ENCODE data around the gene ZCCHC17.

Gene ZCCHC17

DNA sequence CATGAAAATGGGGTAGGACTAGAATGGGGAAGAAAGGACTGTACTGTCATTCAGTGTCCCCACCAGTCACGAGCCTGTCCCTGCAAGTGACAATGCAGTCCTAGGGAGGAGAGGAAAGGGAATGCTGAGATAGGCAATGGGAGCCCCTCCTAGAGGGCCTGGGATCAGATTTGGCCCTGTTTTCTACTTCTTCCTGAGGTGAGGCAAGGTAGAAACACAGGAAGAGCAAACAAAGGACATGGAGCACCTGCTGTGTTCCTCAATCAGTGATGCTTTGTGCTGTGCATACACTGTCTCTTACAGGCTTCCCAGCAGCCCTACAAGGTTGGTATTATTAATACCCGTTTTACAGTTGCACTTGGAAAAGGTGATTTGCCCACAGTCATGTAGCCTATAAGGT lies 70.0 kb downstream of the ZCCHC17 start:
- no peak for FAIRE-seq
- no peak for DNase-seq (ENCODE audit: extremely low spot score, insufficient read length, low read depth)

GRCh38 chr1:31368611-31369107 lies 71.8 kb downstream of the ZCCHC17 start:
- FAIRE-seq (no peak), DNase-seq (ENCODE audit: extremely low spot score, insufficient read length, low read depth) (no peak)

DNA sequence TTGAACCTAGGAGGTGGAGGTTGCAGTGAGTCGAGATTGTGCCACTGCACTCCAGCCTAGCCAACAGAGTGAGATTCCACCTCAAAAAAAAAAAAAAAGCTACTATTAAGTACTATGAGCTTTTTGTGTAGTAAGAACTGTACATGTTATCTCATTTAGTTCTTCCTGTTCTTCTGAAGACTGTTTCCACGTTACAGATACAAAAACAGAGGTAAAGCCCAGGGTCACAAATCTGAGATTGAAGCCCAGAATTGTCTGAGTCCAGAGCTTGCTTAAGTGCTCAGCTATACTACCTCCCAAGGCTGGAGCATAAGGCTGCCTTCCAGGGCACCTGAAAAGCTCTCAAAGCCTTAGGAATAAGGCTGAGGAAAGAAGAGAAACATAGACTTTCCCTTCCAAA lies 73.2 kb downstream of the ZCCHC17 start:
- FAIRE-seq (no peak), DNase-seq (ENCODE audit: extremely low spot score, insufficient read length, low read depth) (no peak)

GRCh38 chr1:31370565-31370964 lies 73.7 kb downstream of the ZCCHC17 start:
- no peak for FAIRE-seq
- no peak for DNase-seq (ENCODE audit: extremely low spot score, insufficient read length, low read depth)

DNA sequence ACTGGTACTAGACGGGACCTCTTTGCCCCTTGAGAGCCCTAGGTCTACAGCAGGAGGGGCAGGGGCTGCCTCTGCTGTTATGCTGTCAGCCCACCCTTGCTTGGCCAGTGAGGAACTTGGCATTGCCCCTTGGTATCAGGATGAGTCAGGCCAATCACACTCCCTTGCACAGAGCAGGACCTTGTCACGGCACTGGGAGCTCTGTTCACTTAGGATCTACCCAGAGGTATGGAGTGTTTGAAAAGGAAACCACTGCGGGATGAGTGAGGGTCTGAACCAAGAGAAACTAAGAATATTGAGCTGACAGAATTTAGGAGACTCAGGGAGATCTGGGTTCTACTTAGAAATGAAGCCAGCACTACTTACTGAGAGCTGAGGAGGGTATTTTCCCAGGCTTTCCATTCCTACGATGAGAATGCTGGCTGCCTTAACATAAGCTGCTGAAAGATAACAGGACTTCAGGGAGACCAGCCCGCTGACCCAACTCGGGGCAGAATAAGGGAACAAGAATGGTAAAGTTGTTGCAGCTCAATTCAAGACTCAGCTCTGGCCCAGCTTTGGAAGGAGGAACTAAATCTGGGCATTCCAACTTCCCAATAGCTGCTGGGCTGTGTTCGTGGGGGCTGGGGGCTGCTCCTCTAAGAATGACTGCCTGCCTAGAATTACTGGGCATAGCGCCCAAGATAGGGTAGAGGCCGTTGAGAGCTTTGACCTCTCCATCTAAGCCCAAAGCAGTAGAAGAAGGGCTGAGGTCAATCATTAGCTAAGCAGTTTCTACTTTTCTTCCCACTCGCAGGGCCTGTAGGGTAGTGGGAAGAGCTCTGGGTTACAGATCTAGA lies 74.5 kb downstream of the ZCCHC17 start:
- DNase-seq (ENCODE audit: extremely low spot score, insufficient read length, low read depth): no peak
- no peak for FAIRE-seq

DNA sequence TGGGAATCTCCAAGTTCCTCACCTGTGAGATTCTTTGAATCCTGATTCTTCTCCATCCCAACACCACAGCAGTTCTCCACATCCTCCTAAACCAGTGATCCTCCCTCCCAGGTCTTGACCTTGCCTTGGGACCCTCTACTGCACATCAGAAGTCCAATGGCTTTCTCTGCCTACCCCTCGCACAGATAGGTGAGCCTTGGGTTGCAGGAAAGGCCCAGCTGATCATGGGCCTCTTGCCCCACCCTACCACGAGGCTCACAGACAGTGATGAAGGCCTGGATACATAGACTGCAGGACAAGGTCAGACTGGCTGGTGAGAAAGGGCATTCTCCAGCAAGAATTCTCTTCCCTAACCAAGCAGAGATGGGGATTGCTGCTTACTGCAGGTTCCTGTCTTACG lies 75.2 kb downstream of the ZCCHC17 start:
- DNase-seq (ENCODE audit: extremely low spot score, insufficient read length, low read depth) (no peak), FAIRE-seq (no peak)

DNA sequence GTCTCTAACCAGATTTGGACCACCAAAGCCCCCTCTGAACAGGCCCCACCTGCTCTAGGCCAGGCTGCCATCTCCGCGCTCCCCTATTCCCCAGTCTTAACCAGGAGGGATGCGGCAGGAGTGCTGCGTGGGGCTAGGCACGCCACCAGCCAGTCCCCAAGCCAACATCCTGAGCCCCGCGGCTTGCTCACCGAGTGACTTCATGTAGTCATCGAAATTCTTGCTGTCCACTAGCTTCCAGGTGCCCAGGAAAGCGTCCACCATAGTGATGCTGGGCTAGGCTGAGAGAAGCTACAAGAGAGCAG lies 75.9 kb downstream of the ZCCHC17 start:
- DNase-seq (ENCODE audit: extremely low spot score, insufficient read length, low read depth) (no peak), FAIRE-seq (no peak)

DNA sequence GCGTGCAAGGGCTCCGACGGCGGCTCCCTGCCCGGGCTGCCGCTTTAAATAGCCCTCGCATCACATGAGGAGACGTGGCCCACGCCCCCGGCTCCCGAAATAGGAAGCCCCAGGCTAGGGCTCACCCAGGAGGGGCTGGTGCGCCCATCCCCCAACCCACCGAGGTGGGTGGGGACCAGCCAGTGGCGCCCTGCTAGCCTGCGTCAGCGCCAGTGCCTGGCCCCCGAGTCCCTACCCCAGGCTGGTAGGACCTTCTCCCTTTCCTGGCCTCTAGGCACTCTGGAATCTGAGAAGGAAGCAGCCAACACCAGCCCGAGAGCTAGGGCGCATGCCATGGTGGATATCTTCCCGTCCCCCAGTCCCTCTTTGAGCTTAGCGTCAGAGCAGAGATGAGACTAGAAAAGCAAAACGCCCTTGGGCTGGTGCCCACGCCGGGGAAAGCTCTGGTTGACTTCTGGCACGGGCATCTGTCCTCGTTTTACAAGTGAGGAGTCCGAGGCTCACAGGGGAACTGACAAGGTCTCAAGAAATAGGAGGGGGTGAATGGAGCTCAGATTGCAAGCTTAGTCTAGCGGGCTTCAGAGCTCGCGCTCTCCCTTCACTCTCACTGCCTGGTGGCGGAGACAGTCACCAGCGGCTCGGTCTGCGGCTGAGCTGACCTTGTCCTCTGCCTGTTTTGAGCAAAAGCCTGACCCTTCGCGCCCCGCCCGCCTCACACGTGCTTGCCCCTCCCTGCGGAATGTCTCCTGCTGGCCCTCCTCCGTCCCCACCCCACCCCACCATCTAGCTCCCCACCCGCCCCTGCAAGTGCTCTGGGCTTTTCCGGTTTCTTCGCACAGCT lies 76.4 kb downstream of the ZCCHC17 start, which contains the start of gene FABP3:
Gene FABP3 (minus strand): TSS at position 21 of the 841 bp plus-strand sequence. CDS start 62 bp downstream, outside the sequence.
- FAIRE-seq (peak; percentile 21), DNase-seq (ENCODE audit: extremely low spot score, insufficient read length, low read depth) (no peak)

DNA sequence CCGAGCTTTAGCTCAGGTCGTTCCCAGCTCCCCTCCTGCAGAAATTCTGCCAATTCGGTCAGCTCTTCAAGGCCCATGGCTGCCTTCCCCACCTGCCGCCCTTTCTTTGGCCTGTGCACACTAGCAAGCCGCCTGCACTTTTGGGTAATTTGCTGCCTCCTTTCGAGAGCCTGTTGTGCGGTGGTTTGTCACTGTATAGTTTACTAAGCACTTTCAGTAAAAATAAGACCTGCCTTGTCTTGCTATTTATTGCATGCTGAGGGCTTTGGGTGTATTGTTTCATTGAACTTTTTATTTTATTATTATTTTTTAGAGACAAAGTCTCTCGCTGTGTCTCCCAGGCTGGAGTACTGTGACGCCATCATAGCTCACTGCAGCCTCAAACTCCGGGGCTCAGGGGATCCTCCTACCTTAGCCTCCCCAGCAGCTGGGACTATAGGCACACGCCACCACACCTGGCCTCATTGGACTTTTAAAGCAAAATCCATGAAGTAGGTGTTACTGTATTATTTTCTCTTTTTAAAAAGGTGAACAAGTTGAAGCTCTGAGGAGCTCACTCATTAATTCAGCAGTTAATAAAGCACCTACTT lies 77.2 kb downstream of the ZCCHC17 start:
- FAIRE-seq: no peak
- DNase-seq (ENCODE audit: extremely low spot score, insufficient read length, low read depth): no peak

DNA sequence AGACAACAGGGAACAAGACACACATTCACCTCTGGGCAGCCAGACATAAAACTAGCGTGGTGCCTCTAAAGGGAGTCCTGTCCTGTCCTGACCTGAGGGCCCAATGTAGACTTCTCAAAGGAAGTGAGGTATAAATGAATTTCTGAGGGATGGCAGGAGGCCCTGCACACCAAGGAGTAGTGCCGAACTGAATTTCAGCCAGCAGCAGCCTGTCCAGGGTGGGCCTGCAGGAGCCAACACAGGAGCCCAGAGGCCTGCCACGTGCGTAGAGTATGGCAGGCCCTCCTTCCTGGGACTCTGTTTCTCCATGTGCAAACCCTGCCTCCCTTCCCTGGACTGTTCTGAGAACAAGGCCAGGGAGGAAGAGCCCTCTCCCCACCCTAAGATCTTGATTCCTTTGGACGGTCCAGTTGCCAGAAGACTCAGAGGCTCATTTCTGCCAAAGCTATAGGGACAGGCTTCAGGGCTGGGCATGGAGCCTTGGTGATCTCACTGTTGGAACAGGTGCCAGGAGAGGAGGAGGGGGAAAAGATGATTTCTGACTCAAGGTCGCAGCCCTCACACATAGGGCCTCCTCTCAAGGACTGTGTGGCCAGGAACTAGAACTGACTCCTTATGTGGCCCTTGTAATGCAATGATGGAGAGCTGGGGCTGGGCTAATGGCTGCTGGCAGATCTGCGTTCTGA lies 77.8 kb downstream of the ZCCHC17 start:
- FAIRE-seq: no peak
- DNase-seq (ENCODE audit: extremely low spot score, insufficient read length, low read depth): no peak

GRCh38 chr1:31376375-31377134 lies 79.7 kb downstream of the ZCCHC17 start:
- DNase-seq (ENCODE audit: extremely low spot score, insufficient read length, low read depth) (no peak), FAIRE-seq (no peak)

DNA sequence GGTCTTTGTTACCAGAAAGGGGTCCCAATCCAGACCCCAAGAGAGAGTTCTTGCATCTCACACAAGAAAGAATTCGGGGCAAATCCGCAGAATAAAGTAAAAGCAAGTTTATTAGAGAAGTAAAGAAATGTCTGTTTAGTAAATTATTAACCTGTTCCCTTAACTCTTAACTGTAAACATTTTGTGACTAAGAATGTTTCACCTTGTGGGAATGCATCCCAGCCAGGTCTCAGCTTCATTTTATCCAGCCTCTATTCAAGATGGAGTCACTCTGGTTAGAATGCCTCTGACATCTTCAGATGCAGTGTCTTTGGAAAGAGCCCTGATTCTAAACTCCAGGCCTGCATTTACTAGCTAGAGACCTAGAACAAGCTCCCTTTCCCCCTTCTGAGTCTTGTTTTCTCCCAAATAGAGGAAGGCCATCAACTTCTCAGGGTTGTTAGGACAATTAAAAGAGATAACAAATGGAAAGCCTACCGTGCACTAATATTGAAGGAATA lies 80.6 kb downstream of the ZCCHC17 start:
- DNase-seq (ENCODE audit: extremely low spot score, insufficient read length, low read depth): no peak
- no peak for FAIRE-seq

- DNase-seq (ENCODE audit: extremely low spot score, insufficient read length, low read depth): no peak
- no peak for FAIRE-seq
These were observed 81.2 kb downstream of the ZCCHC17 start for GRCh38 chr1:31378001-31378400.

DNA sequence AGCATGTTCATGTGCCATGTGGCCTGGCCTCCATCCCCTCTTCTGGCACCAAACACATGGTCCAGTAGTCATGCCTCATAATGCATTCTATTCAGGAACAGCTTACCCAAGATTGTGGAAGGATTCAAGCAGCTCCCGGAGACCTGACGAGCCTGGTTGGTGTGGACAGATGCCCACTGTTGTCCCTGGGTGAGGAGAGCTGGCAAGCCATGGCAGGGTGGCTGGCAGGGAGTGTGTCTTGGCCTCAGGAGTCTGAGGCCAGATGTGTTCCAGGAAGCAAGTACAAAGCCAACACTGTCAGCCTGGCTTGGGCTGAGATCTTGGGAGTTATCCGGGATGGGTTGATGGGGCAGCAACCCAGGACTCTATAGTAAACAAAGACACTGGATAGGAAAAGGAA lies 83.3 kb downstream of the ZCCHC17 start:
- no peak for DNase-seq (ENCODE audit: extremely low spot score, insufficient read length, low read depth)
- no peak for FAIRE-seq

- DNase-seq (ENCODE audit: extremely low spot score, insufficient read length, low read depth) (no peak), FAIRE-seq (no peak)
These were observed 84.8 kb downstream of the ZCCHC17 start for GRCh38 chr1:31381394-31382294.

- no peak for DNase-seq (ENCODE audit: extremely low spot score, insufficient read length, low read depth)
- FAIRE-seq: no peak
These were observed 85.7 kb downstream of the ZCCHC17 start for GRCh38 chr1:31382379-31382989.

DNA sequence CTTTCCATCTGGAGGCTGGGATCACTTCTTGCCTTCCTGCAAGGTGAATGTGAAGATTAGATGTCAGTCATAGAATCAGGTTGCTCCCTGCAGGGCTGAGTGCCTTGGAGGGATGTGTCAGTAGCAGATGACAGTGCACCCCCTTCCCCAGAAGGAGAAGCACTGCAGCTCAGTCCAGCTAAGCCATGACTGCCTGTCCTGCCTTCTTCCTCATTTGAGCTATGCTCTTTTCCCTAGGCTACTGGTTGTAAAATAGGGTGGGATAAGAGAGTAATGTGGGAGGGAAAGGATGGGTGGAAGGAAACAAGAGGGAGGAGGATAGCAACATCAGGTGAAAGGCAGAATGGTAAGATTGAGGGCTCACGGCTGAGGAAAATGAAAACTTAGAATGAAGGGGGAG lies 87.1 kb downstream of the ZCCHC17 start:
- FAIRE-seq (no peak), DNase-seq (ENCODE audit: extremely low spot score, insufficient read length, low read depth) (no peak)

Measured in GM18507 (cell line).